ENCODE measurements around the gene FANCG.

FANCG gene

DNA sequence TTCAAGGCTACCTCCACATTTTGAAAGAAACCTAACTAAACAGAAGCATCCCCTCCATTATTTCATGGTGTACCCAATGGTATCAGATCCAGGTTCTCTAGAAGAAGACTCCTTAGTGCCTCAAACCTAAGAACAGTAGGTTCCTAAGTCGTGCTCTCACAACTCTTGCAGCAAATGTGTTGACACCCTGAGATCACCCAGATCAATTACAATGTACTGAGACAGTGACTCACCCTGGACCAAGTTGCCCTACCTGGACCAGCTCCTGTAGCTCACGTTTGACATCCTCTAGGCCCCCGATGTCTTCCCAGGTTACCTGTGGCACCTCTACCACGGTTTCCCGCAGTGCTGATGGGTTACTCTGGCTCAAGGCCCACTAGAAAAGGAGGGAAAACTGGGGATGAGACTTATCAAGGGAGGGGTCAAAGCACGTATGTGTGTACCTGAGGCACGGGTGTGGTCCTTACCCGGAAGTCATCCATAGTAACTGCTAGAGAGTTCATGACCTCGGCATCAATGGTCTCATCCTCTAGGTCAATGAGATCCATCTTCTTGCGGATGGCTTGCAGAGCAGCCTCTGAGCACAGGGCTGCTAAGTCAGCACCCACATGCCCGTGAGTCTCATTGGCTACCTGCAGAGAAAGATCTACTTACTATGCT, 19.1 kb downstream of the FANCG start:
- TF ChIP-seq ZNF274 (IDR thresholded peaks at IDR 0.05; ENCODE audit: low read depth, low read length) = no peak
- no peak overlapping the region for H3K4me3 ChIP-seq (ENCODE audit: low read length)

DNA sequence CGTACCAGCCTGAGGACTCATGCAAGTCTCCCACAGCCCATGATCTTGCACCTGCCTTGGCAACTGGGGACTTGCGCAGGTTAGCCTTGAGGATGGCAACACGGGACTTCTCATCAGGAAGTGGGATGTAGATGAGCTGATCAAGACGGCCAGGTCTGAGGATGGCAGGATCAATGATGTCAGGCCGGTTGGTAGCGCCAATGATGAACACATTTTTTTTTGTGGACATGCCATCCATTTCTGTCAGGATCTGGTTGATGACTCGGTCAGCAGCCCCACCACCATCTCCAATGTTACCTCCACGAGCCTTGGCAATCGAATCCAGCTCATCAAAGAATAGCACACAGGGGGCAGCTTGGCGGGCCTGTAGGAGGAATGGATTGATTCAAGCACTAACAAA, 20.3 kb downstream of the FANCG start:
- TF ChIP-seq ZNF274 (IDR thresholded peaks at IDR 0.05; ENCODE audit: low read depth, low read length) = no peak
- no peak overlapping the region for H3K4me3 ChIP-seq (ENCODE audit: low read length)

DNA sequence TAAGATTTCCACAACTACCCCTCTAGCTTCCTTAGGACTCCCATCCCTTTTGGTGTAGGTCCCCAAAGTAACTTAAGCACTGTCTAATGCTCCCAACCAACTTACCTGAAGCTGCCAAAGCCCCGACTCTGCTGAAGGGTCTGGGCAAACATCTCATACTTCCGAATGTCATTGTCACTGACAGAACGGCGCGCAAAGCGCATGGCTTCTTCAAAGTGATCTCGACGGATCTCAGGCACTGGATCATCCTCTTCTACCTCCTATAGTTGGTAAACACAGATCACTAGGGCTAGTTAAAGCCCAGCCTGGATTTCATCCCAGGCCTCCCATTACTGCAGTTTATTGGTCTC, 22.5 kb downstream of the FANCG start:
- no peak overlapping the region for H3K4me3 ChIP-seq (ENCODE audit: low read length)
- no peak for TF ChIP-seq ZNF274 (IDR thresholded peaks at IDR 0.05; ENCODE audit: low read depth, low read length)

DNA sequence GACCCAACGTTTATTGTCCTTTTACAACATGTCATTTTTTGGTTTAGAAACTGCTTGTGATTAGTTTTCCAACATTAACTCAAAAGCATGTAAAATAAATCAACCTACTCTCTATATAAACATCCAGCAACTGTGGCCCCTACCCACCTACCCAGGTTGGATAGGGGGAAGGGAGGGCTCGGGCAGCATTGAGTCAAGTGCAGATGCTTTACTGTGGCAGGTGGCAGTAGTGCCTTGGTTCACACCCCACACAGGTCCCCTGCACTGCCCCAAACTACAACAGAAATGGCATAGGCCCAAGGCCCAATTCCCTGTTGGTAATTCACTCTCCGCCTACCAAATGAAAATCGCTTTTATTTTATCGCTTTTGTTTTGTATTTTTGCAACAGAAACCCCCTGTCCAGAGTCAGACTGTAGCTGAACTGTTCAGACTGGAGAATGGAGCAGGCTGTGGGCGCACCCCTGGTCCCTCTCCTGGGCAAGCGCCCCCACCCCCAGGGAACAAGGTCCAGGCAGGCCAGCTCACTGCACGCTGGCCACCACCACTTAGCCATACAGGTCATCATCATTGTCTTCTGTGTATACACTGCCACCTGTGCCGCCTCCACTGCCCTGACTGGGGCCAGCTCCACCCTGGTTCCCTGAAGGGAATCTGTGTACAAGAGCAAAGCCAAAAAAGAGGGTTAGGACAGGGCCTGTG, 23.0 kb downstream of the FANCG start:
- no peak overlapping the region for H3K4me3 ChIP-seq (ENCODE audit: low read length)
- no peak for TF ChIP-seq ZNF274 (IDR thresholded peaks at IDR 0.05; ENCODE audit: low read depth, low read length)

DNA sequence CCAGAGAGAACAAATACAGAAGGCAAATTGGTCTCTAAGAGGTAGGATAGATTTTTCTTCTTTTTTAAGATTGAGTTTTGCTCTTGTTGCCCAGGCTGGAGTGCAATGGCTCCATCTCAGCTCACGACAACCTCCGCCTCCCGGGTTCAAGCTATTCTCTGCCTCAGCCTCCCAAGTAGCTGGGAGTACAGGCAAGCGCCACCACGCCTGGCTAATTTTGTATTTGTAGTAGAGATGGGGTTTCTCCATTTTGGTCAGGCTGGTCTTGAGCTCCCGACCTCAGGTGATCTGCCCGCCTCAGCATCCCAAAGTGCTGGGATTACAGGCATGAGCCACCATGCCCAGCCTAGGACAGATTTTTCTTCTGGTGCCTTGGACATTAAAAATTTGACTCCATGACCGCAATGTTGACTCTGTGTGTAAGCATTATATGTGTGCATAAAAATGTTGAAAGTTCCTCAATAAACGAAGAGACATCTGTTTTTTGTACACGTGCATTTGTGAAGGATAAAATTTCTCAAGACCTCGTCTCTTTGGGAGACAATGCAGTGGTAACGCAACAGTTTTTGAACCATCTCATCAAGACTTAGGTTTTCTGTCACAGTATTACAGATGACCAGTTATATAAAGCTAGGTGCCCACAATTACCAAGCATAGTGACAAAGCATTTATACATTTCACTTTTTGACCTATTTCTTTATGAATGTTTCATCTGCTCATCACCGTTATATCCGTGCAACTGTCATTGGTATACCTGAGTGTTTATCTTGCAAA, 24.7 kb downstream of the FANCG start:
- no peak for TF ChIP-seq ZNF274 (IDR thresholded peaks at IDR 0.05; ENCODE audit: low read depth, low read length)
- no peak overlapping the region for H3K4me3 ChIP-seq (ENCODE audit: low read length)

DNA sequence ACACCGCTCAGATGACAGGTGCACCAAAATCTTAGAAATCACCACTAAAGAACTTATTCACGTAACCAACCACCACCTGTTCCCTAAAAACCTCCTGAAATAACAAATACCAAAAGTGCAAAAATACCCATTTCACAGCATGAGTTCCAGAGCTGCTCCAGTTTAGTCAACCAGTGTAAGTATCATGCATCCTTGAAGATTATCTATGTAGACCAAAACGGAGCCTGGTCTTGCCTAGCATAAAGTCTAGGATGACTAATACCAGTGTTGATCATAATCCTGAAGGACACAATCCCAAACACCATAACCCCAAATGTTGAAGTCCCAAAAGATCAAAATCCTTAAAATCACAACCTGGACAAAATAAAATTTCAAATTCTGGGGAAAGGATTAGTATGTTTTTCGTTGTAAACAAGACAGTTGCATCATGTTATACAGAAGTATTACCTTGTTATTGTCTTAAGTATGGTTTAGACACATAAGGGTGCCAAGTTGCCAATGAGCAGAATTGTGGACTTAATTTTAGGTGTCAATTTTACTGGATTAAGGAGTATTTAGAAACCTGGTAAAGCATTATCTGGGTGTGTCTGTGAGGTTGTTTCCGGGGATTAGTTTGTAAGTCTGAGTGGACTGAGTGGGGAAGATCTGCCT, 25.4 kb downstream of the FANCG start:
- H3K4me3 ChIP-seq (ENCODE audit: low read length) = no peak overlapping the region
- no peak for TF ChIP-seq ZNF274 (IDR thresholded peaks at IDR 0.05; ENCODE audit: low read depth, low read length)

DNA sequence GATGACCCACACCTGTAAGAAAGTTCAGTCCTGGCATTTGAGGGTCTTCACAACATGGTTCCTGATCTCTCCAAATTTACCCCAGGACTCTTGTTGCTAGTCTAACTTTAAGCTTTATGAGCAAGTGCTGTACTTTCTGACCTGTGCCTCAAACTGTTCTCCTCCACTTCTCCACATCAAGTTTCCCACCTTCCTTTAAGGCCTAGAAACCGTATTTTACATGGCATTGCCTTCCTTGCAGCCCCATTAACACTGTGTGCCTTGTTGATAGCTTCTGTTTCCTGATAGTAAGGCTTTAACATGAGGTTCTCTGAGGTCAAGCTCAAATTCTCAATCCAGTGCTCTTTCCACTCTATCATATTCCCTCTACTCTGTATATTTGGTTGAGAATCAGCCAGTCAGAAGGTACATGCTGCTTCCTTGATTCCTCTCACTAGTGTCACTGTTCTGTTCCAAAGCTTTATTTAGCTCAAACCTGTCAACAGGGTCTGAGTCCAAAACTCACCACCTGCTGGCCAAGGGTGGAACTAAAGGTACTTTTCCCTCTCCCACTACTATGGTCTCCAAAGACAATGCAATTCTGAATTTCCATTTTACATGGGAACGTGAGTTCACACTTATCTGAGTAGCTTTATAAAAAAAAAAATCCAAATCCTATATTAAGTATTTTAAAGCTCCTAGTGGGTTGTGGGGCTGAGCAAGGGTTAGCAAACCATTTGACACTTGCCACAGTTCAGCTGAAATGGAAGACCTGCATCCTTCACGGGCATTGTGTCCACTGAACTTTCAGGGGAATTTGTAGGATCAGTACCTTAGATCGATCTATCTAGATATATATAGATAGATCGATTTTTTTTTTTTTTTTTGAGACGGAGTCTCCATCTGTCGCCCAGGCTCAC, 28.4 kb downstream of the FANCG start:
- H3K4me3 ChIP-seq (ENCODE audit: low read length) = no peak overlapping the region
- no peak for TF ChIP-seq ZNF274 (IDR thresholded peaks at IDR 0.05; ENCODE audit: low read depth, low read length)

DNA sequence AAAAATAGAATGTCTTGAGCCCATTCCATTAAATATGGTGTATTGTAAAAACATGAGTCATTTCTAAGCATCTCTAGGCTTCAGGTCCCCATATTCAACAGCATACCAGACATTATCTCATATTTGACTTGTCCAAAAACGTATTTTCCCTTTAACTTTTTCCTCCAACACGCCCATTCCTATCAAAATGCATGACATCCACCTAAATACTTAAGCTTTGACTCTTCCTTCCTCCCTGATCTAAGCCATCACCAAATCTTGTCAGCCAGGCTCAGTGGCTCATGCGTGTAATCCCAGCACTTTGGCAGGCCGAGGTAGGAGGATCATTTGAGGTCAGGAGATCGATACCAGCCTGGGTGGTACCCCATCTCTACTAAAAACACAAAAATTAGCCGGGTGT, 31.2 kb downstream of the FANCG start:
- no peak overlapping the region for H3K4me3 ChIP-seq (ENCODE audit: low read length)
- TF ChIP-seq ZNF274 (IDR thresholded peaks at IDR 0.05; ENCODE audit: low read depth, low read length) = no peak

DNA sequence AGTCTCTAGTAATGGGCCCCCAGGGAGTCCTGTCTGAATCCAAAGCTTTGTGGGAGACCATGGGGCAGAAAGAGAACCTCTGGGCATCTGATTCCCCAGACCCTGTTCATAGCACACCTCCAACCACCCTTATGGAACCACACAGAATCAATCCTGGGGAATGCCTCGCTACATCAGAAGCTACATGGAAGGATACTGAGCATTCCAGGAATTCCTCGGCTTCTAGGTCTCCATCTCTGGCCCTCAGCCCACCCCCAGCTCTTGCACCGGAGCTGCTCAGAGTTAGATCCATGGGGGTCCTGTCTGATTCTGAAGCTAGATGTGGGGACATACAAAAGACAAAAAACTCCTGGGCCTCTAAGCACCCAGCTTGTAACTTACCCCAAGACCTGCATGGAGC, 35.7 kb downstream of the FANCG start:
- no peak overlapping the region for H3K4me3 ChIP-seq (ENCODE audit: low read length)
- TF ChIP-seq ZNF274 (IDR thresholded peaks at IDR 0.05; ENCODE audit: low read depth, low read length) = no peak

DNA sequence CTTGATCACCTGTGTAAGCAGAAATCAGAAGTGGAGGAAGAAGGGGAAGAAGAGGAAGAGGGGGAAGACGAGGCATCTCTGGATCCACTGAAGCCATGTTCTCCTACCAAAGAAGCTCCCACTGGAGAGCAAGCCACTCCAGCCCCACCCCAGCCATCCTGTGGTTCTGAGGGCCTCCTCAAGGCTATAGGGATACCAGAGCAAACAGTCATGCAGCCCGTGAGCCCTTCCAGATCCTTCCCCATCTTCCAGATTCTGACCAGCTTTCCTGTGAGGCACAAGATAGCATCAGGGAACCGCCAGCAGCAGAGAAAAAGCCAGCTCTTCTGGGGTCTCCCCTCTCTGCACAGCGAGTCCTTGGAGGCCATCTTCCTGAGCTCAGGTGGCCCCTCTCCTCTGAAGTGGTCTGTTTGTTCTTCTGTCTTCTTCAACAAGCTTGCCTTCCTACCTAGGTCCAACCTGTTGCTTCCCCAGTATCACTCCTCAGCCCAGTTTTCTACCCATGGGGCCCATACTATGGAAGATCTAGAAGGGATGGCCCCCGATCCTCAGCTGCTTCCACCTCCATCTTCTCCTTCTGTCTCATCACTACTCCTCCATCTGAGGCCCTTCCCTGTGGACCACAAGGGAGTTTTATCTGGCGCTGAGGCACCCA, 36.7 kb downstream of the FANCG start:
- no peak overlapping the region for H3K4me3 ChIP-seq (ENCODE audit: low read length)
- no peak for TF ChIP-seq ZNF274 (IDR thresholded peaks at IDR 0.05; ENCODE audit: low read depth, low read length)

DNA sequence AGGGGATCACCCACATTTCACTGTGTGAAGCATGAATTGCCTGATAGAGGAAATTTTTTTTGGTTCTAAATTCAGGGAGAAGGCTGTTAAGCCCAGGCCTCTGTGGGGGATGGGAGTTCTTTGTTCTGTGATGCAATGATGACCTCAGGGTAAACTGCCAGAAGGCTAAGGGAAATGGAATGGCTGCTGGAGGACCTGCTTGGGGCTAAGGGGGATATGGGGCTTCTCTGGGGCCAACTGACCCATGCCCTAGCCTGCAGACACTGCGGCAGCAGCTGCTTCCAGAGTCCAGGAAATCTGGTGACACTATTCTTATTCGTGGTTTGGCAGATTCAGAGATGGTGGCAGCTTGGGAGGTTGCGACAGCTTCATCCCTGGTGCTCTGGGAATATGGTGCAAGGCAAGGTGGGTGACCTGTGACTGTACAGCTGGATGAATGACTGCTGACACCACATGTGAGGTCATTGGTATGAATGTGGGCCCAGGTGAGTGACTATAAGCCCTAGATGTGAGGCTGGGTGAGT, 37.6 kb downstream of the FANCG start:
- H3K4me3 ChIP-seq (ENCODE audit: low read length) = no peak overlapping the region
- no peak for TF ChIP-seq ZNF274 (IDR thresholded peaks at IDR 0.05; ENCODE audit: low read depth, low read length)

DNA sequence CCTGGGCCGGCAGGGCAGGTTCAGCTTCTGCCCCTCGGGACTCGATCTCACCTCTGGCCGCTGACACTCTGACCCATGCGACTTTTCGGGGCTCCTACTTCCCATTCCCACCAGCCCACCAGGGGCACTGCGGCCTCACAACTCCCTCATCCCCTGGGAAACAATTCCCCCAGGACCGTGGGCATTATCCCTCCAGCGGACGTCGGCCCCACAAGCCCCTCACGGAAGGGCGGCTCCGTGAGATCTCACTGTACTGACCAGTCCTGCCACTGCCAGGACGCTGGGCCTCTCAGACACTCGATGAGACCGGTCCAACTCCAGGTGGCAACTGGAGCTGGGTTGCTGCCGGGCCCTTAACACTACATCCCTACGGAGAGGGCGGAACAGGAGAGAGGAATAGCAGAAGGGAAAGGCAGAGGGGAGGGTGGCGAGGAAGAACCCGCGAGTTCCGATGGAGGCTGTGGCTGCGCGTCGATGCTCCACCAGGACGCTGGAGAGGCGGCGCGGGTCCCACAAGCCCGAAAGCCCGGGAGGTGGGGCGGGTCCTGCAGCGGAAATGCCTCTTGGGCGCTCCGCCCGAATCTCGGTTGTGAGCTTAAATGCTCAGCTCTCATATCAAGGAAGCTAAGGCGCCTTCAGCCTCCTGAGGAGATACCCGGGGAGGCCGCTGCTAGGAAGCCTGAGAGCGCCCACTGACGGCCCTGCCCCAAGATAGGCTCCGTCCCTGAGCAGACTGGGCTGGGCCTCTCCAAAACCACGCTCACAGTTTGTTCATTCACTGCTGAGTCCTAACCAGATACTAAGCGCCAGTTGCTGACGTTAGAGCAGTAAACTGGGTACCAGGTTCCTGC, 43.7 kb downstream of the FANCG start:
- no peak for TF ChIP-seq ZNF274 (IDR thresholded peaks at IDR 0.05; ENCODE audit: low read depth, low read length)
- H3K4me3 ChIP-seq (ENCODE audit: low read length) = no peak overlapping the region

Data from GM08714 (cell line).